ENCODE results near the gene CDH22.

- no peak for TF ChIP-seq CTCF (IDR thresholded peaks at IDR 0.05)
- TF ChIP-seq POLR2AphosphoS5 (IDR thresholded peaks at IDR 0.05; ENCODE audit: low read depth, low read length), result no peak
- no peak for TF ChIP-seq REST (IDR thresholded peaks at IDR 0.05; ENCODE audit: insufficient read depth in 1 of 2, low read depth in 2 of 2, low read length in 1 of 2)
Measured at GRCh38 chr20:46260936-46261454, 47.3 kb downstream of the CDH22 start.
